Psoas muscle (tissue), 8 donors: ENCODE results near the gene ABHD8. TPM values are rescaled to one million over a fixed set of nuclear protein-coding genes. Genes with fewer than 3 reads are reported as not detected.
A peak's percentile ranks its signal among the peaks of the same experiment; 100 is the strongest.

ENCODE experiments used
- ATAC-seq, 4 donors: fragments of 200-7000 bp; cut with Tn5 transposase; one replicate each; pipeline ENCODE4 v1.9.1; 2020; ENCODE audit warnings: moderate library complexity in 3 of 4, mild to moderate bottlenecking in 2 of 4
- DNase-seq, 2 donors: peaks; one replicate each; pipeline ENCODE4 v3.0.0-alpha.2; 2020
- H3K27ac ChIP-seq: fragments of 200-600 bp; one replicate; pipeline ENCODE4 v1.8.0; 2022
- H3K27me3 ChIP-seq, 3 donors: fragments of 200-600 bp in 1 of 3; one replicate each; pipeline versions ENCODE4 v1.6.1 to v1.8.0; 2013 to 2022; ENCODE audit warnings: low read length in 2 of 3, mild to moderate bottlenecking in 2 of 3, moderate library complexity in 1 of 3; ENCODE audit not compliant: insufficient read depth in 3 of 3
- H3K36me3 ChIP-seq, 2 donors: fragments of 200-600 bp in 1 of 2; one replicate each; pipeline versions ENCODE4 v1.6.1 to v1.8.0; 2013 to 2022; ENCODE audit warnings: low read depth in 1 of 2, mild to moderate bottlenecking in 1 of 2, moderate library complexity in 1 of 2; ENCODE audit not compliant: insufficient read depth in 1 of 2
- H3K4me1 ChIP-seq: fragments of 200-600 bp; one replicate; pipeline ENCODE4 v1.8.0; 2022
- H3K4me3 ChIP-seq: fragments of 200-600 bp; one replicate; pipeline ENCODE4 v1.8.0; 2022; ENCODE audit warnings: mild to moderate bottlenecking
- H3K9me3 ChIP-seq: fragments of 200-600 bp; one replicate; pipeline ENCODE4 v1.8.0; 2022
- CTCF ChIP-seq: fragments of 200-600 bp; IDR thresholded peaks from one replicate; pipeline ENCODE4 v1.8.0; 2022; ENCODE audit warnings: antibody characterized with exemption
- WGBS, 3 donors: extraction: QIAGEN DNeasy Blood & Tissue Kit; methylation state at CpG; one replicate each; pipeline versions ENCODE4 v1.1.6 to v1.1.7; 2013; 5-methylcytosine and 5-hydroxymethylcytosine counted together
- intact Hi-C, 2 donors: fragments of 100-400 bp; cut with DNase I; formaldehyde crosslinking; loops; one replicate each; pipeline versions ENCODE4 v1.11.0 to v1.14.2; 2022
- polyA plus RNA-seq, 3 donors: library from polyadenylated mRNA; stranded (reverse); fragments of 200-250 nt; gene quantifications; one replicate each; pipeline ENCODE4 v1.2.3, GENCODE V29; 2013
- total RNA-seq, 4 donors: library from RNA; stranded (reverse); fragmentation: NEBNext Ultra II Directional in 2 of 4; extraction: Animal tissue kit (Norgen Biotek cat#: 25700) in 2 of 4; gene quantifications; one replicate each; pipeline versions ENCODE4 v1.2.1 to v1.2.4, GENCODE V29; 2021 to 2023
- donor health status: healthy with polysubstance abuse.
- donor health status: DM: no; HTN: no; CAD: no; lungs with moderate emphysema.
- donor health status: Bipolar disorder and iron deficiency.
- donor health status: healthy.
- donor health status: DM: yes; HTN: yes; CAD: no.
- donor health status: DM: no; HTN: no; CAD: no.
- donor health status: DM: no; HTN: no; CAD: no.
- donor health status: DM: yes; HTN: yes; CAD: no.

The ABHD8 gene
- total and polyA plus RNA-seq, 7 donors = 6.1 to 26.8 (median 12.3) TPM

- no peak overlapping the region for H3K4me3 ChIP-seq
- ATAC-seq = no peak
- intact Hi-C loops = no loop called here
- peaks cover 0 to 1% (median 0%) of the 10 kb centered on the region in 3 donors for H3K27me3 ChIP-seq
- TF ChIP-seq CTCF = no peak
- no peaks in the 10 kb centered on the region for H3K9me3 ChIP-seq
- 90 to 91% (median 90%) methylated on average over 19 of the region's 19 CpGs for WGBS, 3 donors
- H3K4me1 ChIP-seq = peaks cover 21% of the 10 kb centered on the region
- DNase-seq = no peak
- H3K36me3 ChIP-seq = peaks cover 0 to 41% of the 10 kb centered on the region in 2 donors
- no peak overlapping the region for H3K27ac ChIP-seq
Observed at GRCh38 chr19:17314007-17314593, 10.9 kb upstream of the ABHD8 start.

GRCh38 chr19:17312189-17313113, 9.2 kb upstream of the ABHD8 start:
- Histone ChIP-seq H3K27me3 (peaks cover 0 to 1% (median 0%) of the 10 kb centered on the region in 3 donors), H3K4me3 (no peak overlapping the region), H3K9me3 (no peaks in the 10 kb centered on the region), H3K27ac (no peak overlapping the region), H3K4me1 (peaks cover 22% of the 10 kb centered on the region), H3K36me3 (peaks cover 0 to 38% of the 10 kb centered on the region in 2 donors)
- DNase-seq (no peak), ATAC-seq (no peak)
- 82 to 86% (median 86%) methylated on average over 20 of the region's 20 CpGs for WGBS, 3 donors
- no peak for TF ChIP-seq CTCF
- intact Hi-C loops = no loop called here

GRCh38 chr19:17311455-17312188, 8.4 kb upstream of the ABHD8 start:
- Histone ChIP-seq H3K27me3 (peaks cover 0 to 1% (median 0%) of the 10 kb centered on the region in 3 donors), H3K27ac (no peak overlapping the region), H3K9me3 (no peaks in the 10 kb centered on the region), H3K4me3 (no peak overlapping the region), H3K4me1 (peaks cover 29% of the 10 kb centered on the region), H3K36me3 (peaks cover 0 to 29% of the 10 kb centered on the region in 2 donors)
- no peak for TF ChIP-seq CTCF
- 73 to 77% (median 75%) methylated on average over 11 of the region's 11 CpGs for WGBS, 3 donors
- ATAC-seq = no peak
- DNase-seq = no peak
- intact Hi-C loops = no loop called here

- peak overlapping the region; percentile 72 for H3K4me3 ChIP-seq
- peaks cover 34% of the 10 kb centered on the region for H3K4me1 ChIP-seq
- peaks cover 0 to 15% of the 10 kb centered on the region in 2 donors for H3K36me3 ChIP-seq
- H3K27ac ChIP-seq = peak overlapping the region; percentile 78
- WGBS, 3 donors = 5 to 6% (median 5%) methylated on average over 23 of the region's 23 CpGs
- intact Hi-C loops = no loop called here
- DNase-seq (no peak), ATAC-seq (no peak)
- peaks cover 0 to 1% (median 0%) of the 10 kb centered on the region in 3 donors for H3K27me3 ChIP-seq
- H3K9me3 ChIP-seq = no peaks in the 10 kb centered on the region
- TF ChIP-seq CTCF = no peak
Observed at GRCh38 chr19:17309965-17310461, 6.8 kb upstream of the ABHD8 start.
